AG10803 (cell line): ENCODE measurements around the gene CNTF.

ENCODE experiments used
- DNase-seq: peaks from one replicate; pipeline ENCODE4 v3.0.0; 2010; ENCODE audit warnings: low read depth
- H3K4me3 ChIP-seq: 2 replicates; pipeline ENCODE4 v1.5.1; 2011; ENCODE audit warnings: mild to moderate bottlenecking, low read length, control low read depth
- CTCF ChIP-seq: conservative IDR thresholded peaks from 2 replicates; pipeline ENCODE4 v1.5.1; 2011; ENCODE audit warnings: mild to moderate bottlenecking, low read length, control low read depth, inconsistent platforms

CNTF gene

GRCh38 chr11:58641803-58642581 lies 19.5 kb downstream of the CNTF start:
- no peak for DNase-seq
- no peak overlapping the region for H3K4me3 ChIP-seq
- no peak for TF ChIP-seq CTCF

- no peak for TF ChIP-seq CTCF
- no peak for DNase-seq
- no peak overlapping the region for H3K4me3 ChIP-seq
Observed at GRCh38 chr11:58645854-58646253, 23.4 kb downstream of the CNTF start.

GRCh38 chr11:58647141-58647699 lies 24.8 kb downstream of the CNTF start:
- no peak overlapping the region for H3K4me3 ChIP-seq
- no peak for TF ChIP-seq CTCF
- no peak for DNase-seq

GRCh38 chr11:58647866-58648265 lies 25.4 kb downstream of the CNTF start:
- no peak overlapping the region for H3K4me3 ChIP-seq
- DNase-seq: no peak
- TF ChIP-seq CTCF: no peak

- TF ChIP-seq CTCF: no peak
- DNase-seq: no peak
- H3K4me3 ChIP-seq: no peak overlapping the region
Observed at GRCh38 chr11:58649623-58650022, 27.2 kb downstream of the CNTF start.

- DNase-seq: no peak
- H3K4me3 ChIP-seq: no peak overlapping the region
- TF ChIP-seq CTCF: no peak
Observed at GRCh38 chr11:58650496-58650895, 28.0 kb downstream of the CNTF start.

- no peak for DNase-seq
- H3K4me3 ChIP-seq: no peak overlapping the region
- TF ChIP-seq CTCF: no peak
Observed at GRCh38 chr11:58652726-58653280, 30.3 kb downstream of the CNTF start.
